GM18502 (cell line): Measurements from ENCODE around the gene VASN.

Source experiments
- ATAC-seq: cut with Tn5 transposase; IDR thresholded peaks from one replicate; pipeline ENCODE4 v1.9.1; 2021; ENCODE audit warnings: mild to moderate bottlenecking; ENCODE audit not compliant: unreplicated experiment, poor library complexity

Gene VASN

GRCh38 chr16:4395055-4395726 is 23.5 kb downstream of the VASN start:
- no peak for ATAC-seq

DNA sequence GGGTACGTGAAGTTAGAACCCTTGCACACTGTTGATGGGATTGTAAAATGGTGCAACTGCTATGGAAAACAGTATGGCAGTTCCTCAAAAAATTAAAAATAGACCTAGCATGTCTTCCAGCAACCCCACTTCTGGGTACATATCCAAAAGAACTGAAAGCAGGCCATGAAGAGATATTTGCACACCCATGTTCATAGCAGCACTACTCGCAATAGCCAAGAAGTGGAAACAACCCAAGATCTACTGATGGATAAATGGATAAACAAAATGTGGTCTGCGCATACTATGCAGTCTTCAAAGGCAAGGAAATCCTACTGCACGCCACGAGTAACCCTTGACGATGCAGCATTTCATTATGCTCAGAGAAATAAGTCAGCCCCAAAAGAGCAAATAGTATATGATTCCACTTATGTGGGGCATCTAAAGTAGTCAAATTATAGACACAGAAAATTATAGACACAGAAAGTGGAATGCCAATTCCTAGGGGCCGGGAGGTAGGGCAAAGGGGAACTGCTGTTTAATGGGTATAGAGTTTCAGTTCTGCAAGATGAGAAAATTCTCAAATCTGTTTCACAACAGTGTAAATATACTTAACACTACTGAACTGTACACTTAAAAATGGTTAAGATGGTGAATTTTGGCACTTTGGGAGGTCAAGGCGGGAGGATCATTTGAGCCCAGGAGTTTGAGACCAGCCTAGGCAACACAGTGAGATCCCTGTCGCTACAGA is 27.5 kb downstream of the VASN start:
- ATAC-seq = no peak

DNA sequence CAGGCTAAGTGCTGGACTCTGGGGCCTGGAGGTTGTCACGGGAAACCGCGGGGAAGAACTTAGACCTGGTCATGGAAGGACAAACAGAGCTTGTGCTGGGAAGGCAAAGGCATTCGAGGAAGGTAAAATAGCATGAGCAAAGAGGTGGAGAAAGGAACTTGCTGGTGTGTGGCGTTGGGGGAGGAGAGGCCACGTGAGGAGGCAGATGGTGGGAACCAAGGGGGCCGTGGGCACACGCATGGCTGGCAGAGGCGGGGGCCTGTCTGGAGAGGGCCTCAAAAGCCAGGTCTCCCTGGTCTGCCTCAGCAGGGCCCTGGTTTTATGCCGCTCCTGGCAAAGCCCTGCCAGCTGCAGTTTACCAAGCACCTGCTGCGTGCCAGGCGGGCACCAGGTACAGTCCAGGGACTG is 29.4 kb downstream of the VASN start:
- no peak for ATAC-seq

DNA sequence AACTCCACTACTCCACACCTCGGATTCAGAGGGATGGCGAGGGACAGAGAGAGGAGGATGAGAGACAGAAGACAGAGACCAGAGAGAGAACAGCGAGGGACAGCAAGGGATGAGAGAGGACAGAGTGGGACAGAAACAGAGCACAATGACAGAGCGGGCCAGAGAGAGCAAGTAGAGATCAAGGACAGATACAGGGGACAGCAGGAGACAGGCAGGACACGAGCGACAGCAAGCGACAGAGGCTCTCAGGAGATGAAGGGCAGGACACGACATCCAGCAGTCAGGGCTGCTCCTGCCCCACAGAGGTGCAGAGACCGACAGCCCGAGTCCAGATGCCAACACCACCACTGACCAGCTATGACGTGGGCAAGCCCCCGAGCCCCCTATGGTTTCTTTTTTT is 29.9 kb downstream of the VASN start:
- no peak for ATAC-seq

- ATAC-seq = no peak
These were observed 30.9 kb downstream of the VASN start for GRCh38 chr16:4402439-4403132.

DNA sequence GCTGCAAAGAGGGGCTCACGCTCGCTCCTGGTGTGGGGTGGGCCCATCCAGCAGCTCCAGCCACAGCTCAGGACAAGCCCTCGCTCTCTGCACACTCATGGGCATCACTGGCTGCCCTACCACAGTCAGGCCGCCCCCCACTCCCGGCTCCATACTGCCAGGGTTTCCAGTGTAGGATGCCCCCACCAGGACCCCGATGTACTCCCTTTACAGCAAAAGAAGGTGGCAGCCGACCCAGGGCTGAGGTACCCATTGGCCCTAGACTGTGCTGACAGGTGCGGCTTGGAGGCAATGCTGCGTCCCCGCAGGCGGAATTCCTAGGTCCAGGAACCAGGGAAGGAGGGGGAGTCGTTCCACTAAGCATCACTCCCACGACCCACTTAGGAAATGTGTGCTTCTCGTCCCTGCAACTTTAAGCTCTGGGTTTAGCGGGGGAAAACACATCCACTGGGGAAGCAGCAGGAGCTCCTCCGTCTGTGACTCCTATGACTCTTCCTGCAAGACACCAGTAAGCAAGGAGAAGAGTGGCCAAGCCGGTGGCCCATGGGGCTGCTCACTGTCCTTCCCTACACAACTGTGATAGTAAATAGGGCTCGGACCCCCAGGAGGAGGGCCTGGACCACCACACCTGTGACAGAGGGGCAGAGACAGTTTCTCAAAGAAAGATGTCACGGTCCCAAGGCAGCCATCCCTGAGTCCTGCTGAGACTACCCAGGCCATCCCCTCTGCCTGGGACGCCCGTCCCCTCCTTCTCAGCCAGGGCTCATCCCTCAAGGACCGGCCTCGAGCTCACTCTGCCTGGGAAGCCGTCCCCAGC is 31.7 kb downstream of the VASN start:
- ATAC-seq = no peak

DNA sequence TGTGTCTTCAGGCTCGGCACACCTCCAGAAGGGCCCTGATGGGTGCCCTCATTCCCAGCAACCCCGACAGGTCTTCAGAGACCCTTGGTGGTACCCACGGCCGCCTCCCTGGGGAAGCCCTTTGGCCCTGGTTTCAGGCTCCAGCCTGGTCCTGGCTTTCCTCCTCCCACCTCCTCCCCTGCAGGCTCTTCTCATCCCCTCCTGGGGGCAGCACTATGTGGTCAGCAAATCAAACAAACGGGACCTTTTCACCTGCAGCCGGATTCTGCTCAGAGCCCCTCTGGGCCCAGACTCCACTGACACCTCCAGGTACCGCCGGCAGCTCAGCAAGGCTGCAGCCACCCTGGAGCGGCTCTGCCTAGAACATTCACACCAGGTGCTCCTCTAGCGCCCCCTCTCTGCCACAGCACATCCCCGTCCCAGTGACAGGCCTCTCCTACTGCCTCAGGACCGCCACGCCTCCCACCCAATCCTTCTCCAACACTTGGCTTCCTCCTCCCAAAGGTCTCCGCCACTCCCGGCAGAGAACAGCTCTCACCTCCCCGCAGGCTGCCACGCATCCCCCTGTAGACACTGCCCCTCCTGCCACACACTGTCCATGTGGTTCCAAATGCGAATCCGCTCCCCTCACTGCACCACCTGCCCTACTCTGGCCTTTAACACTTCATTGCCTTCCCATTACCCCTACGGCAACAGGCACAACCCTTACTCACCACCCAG is 32.8 kb downstream of the VASN start:
- ATAC-seq = no peak

DNA sequence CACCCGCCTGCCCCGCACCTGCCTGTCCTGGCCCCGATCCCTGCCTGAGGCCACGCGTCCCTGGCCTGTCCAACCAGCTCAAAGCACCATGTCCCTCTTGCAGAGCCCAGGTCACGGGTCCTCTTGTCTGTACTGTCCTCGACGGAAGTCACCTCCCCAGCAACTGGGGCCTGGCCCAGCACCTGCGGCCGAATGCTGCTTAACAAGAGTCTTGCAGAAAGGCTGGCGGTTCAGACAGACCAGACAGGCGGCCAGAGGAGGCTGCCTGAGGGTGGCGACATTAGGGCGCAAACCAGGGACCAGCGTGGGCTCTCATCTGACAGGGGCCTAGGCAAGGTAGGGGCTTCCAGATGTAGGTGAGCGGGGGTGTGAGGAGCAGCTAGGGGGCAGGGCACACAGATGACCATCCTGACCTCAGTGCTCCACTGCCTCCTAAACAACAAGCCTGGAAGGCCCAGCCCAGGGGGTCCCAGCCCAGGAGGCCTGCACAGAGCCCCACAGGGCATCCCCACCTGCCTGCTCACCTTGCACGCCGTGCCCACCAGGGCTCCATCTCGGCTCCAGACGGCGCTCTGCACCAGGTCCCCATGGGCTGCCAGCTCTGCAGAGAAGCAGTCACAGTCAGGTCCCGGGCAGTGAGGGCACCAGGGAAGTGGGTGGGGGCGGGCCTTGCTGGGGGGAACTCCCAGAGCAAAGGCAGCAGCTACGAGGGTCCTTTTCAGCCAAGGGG is 33.5 kb downstream of the VASN start:
- no peak for ATAC-seq

DNA sequence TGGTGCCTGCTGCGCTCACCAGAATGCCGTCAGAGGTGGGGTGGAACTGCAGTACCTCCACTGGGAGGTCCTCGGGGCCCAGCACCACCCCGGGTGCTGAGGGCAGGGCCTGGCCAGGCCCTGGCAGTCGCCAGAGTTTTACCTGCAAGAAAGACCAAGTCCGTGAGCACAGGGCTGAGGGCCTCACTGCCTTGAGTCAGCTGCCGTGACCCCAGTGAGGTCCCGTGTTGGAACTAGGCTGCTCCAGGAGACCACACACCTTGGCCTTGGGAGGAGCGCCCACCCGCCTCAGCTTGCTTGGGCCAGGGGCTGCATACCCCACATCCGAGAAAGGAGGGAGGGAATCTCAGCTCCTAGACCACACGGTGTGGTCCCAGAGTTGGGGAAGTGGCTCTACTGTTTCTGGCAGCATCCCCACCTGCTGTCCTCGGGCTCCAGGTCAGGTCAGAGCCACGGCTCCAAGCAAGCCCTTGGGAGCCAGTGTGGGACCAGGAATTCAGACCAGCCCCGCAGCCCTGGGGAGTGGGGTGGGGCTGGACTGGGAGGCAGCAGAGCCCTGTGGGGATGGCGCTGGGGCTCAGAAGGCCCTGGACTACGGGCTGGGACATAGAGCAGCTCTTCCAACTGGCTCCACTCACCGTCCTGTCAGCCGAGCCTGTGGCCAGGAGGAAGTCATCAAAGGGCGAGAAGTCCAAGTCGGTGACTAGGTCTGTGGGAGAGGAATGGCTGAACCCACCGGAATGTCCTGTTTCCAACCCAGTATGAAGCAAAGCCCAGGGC is 36.1 kb downstream of the VASN start:
- no peak for ATAC-seq

DNA sequence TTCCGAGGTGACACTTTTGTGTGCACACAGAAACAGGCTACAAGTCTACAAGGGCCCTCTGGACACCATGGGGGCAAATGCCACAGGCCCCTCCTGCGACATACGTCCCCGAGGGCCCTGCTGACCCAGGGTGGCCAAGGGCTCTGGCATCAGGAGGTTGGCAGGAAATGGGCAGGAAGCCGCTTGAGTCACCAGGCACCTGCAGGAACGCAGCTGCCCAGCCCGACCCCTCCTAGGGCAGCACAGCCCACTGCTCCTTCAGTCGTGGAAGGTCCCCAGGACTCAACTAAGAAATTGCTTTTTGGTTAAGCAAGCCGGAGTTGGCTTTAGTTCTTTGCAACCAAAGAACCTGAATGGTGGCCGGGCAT is 36.7 kb downstream of the VASN start:
- ATAC-seq = no peak

DNA sequence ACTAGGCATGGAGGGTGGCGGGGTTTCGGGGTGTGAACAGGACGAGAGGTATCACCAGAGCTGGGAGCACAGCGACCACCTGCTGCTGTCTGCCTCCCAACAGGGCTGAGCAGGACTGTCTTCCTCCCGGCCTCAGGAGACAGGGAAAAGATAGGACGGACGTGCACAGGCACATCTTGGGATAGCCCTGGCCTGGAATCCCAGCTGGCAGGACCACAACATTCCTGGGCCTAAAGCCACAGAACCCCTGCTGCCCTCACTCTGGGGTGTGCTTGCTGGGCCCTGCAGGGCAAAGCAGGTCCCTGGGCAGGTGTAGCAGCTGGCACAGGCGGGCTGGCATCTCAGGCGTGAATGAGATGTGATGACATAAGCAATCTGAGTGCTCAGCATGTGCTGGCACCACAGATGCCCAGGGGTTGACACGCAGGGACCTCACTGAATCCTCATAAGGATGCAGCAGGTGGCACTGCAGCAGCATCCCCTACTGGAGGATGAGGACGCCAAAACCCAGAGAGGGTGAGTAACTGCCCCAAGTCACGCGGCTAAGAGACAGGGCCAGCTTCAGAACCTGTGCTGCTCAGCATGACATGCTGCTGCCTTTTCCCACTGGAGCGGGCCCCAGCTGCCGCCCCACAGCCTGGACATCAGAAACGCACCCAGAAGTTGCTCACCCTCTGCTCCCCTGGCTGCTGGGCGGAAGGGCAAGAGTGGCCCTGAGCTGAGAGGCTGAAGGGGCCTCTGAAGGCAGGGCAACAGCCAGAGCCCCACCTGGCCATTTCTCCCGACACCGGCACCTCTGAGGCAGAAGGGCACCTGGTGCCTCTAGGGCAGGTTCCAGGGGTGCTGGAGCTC is 37.7 kb downstream of the VASN start:
- no peak for ATAC-seq

DNA sequence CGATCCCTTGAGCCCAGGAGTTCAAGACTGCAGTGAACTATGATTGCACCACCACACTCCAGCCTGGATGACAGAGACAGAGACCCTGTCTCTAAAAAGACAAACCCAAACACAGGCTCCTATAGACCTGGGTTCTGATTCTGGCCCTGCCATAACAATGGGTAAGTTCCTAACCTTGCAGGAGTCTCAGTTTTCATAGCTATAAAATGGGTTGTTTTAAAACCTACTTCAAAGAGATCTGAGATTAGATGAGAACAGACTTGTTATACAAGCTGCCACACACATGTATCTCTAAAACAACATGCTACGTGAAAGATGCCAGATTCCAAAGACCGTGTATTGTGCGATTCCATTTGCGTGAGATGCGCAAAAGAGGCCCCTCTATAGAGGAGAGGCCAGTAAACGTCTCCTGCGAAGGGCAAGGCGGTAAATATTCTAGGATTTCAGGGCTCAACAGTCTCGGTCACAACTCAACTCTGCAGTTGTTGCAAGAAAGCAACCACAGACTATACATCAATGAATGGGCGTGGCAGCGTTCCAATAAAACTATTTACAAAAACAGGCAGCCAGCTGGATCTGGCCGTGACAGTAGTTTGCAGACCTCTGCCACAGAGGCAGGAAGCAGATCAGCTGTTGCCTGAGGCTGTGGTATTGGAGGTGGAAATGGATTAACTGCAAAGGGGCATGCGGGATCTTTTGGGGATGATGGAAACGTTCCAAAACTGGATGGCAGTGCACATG is 38.9 kb downstream of the VASN start:
- ATAC-seq = no peak

DNA sequence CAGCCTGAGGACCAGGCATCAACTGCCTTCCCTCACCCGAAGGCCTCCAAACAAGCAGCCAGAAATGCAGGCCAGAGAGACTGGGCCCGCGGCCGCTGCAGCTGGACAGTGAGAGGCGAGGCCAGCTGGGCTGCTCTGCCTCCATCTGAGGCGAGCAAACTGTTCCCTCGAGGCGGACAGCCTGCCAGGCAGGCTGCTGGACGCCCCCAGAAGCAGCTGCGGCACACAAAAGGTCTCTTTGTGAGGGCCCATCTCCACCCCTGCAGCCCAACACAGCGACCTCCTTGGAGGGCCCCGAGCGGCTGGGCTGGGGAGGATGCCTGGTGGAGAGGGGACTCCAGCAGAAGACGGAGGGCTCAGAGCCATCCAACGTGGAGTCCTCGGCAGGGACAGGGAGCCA is 40.0 kb downstream of the VASN start:
- ATAC-seq = no peak

- ATAC-seq = no peak
These were observed 40.5 kb downstream of the VASN start for GRCh38 chr16:4412159-4412558.

DNA sequence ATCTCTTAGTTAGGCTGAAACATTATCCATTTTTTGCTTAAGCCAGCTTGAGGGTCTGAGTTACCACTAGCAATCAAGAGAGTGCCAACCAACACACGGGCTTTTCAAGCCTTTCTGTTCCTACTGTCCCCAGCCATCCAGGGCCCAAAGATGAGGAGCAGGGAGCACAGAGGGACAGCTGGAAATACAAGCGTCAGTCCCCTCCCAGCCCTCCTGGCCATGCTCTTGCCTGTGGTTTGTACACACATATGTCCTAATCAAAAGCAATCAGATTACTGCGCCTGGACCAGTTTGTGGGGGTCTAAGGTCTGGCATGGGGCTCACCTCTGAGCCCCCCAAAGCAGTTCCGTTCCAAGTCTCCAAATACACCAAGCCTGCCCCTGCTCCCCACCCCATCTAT is 41.2 kb downstream of the VASN start:
- no peak for ATAC-seq

- ATAC-seq = peak; percentile 58
These were observed 42.7 kb downstream of the VASN start for GRCh38 chr16:4414187-4414917.
